Tibial nerve (tissue), 4 donors: ENCODE data around the gene SPOCK1.

ENCODE experiments used
- CTCF ChIP-seq, 5 experiments: fragments of 200-600 bp in 3 of 5; fragments of 450-650 bp in 2 of 5; sonication (generic) in 3 of 5; IDR thresholded peaks; one replicate each; pipeline ENCODE4 v1.5.1; 2016 to 2019; ENCODE audit warnings: antibody characterized with exemption in 5 of 5, mild to moderate bottlenecking in 3 of 5, moderate library complexity in 2 of 5
- EP300 ChIP-seq, 2 donors: sonication (generic); formaldehyde crosslinking; IDR thresholded peaks; one replicate each; pipeline ENCODE4 v1.6.1; 2017; ENCODE audit warnings: antibody characterized with exemption in 2 of 2, mild to moderate bottlenecking in 1 of 2
- POLR2A ChIP-seq, 2 donors: fragments of 450-650 bp; IDR thresholded peaks; one replicate each; pipeline ENCODE4 v1.6.1; 2017; ENCODE audit warnings: antibody characterized with exemption in 2 of 2, mild to moderate bottlenecking in 2 of 2, moderate library complexity in 2 of 2

GRCh38 chr5:137037848-137038247, 461.3 kb downstream of the SPOCK1 start:
- TF ChIP-seq CTCF (IDR thresholded peaks at IDR 0.05) (no peak), EP300 (IDR thresholded peaks at IDR 0.05) (no peak), POLR2A (IDR thresholded peaks at IDR 0.05) (no peak)
